A673 (cell line): ENCODE measurements around the gene KLHL10. TPM values are rescaled to one million over a fixed set of nuclear protein-coding genes. Genes with fewer than 3 reads are reported as not detected.

Experiments used
- BruUV-seq: library from RNA; stranded (reverse); fragments of 400-500 nt; replicated peaks from 2 replicates; lab custom pipeline; 2021; lab: Mats Ljungman, UMichigan
- CTCF ChIA-PET: fragments of 300-600 bp; sonication (Branson Sonifier 250); formaldehyde crosslinking; loops from one replicate; lab custom pipeline; 2022; ENCODE audit warnings: antibody characterized with exemption; lab: Charles Lee
- POLR2A ChIA-PET: fragments of 300-600 bp; sonication (Branson Sonifier 250); formaldehyde crosslinking; loops from one replicate; lab custom pipeline; 2022; ENCODE audit warnings: antibody characterized with exemption; ENCODE audit not compliant: low non-redundant PET; lab: Charles Lee
- DNase-seq: peaks from one replicate; pipeline ENCODE4 v3.0.0-alpha.2; 2015; ENCODE audit warnings: low spot score
- H3K27ac ChIP-seq: fragments of 200-600 bp; sonication (generic); 2 replicates; pipeline ENCODE4 v1.5.1; 2016; ENCODE audit warnings: mixed run types, low read depth, mild to moderate bottlenecking, mixed read lengths, antibody characterized with exemption, low read length; ENCODE audit not compliant: poor library complexity, severe bottlenecking
- H3K27me3 ChIP-seq: fragments of 200-600 bp; sonication (generic); replicated peaks from 2 replicates; pipeline ENCODE4 v1.6.1; 2017; ENCODE audit warnings: mixed run types, low read depth, mild to moderate bottlenecking, mixed read lengths, antibody characterized with exemption, low read length; ENCODE audit not compliant: insufficient read depth, poor library complexity
- H3K36me3 ChIP-seq: fragments of 200-600 bp; sonication (generic); 2 replicates; pipeline ENCODE4 v1.6.1; 2016; ENCODE audit warnings: mixed run types, mild to moderate bottlenecking, mixed read lengths, antibody characterized with exemption, low read length; ENCODE audit not compliant: insufficient read depth, poor library complexity, severe bottlenecking
- H3K4me1 ChIP-seq: fragments of 200-600 bp; sonication (generic); 2 replicates; pipeline ENCODE4 v1.6.1; 2017; ENCODE audit warnings: mixed run types, mild to moderate bottlenecking, mixed read lengths, antibody characterized with exemption, low read length; ENCODE audit not compliant: insufficient read depth, poor library complexity, severe bottlenecking
- H3K4me3 ChIP-seq: fragments of 200-600 bp; sonication (generic); 2 replicates; pipeline ENCODE4 v1.5.1; 2016; ENCODE audit warnings: low read depth, mixed run types, mild to moderate bottlenecking, mixed read lengths, low read length; ENCODE audit not compliant: poor library complexity, severe bottlenecking
- H3K9me3 ChIP-seq: fragments of 200-600 bp; sonication (generic); 2 replicates; pipeline ENCODE4 v1.6.1; 2016; ENCODE audit warnings: mixed run types, low read depth, mild to moderate bottlenecking, mixed read lengths, antibody characterized with exemption, low read length; ENCODE audit not compliant: poor library complexity, severe bottlenecking
- CTCF ChIP-seq: fragments of 300-800, 200-600 bp; sonication (generic); conservative IDR thresholded peaks from 2 replicates; pipeline ENCODE4 v1.5.1; 2017; ENCODE audit warnings: low read depth, mild to moderate bottlenecking, antibody characterized with exemption, low read length, moderate library complexity, mixed read lengths
- EZH2 ChIP-seq: fragments of 200-600 bp; sonication (generic); IDR thresholded peaks from 2 replicates; pipeline ENCODE4 v1.6.1; 2017; ENCODE audit warnings: borderline replicate concordance, low read depth, mild to moderate bottlenecking, mixed read lengths, antibody characterized with exemption, low read length; ENCODE audit not compliant: poor library complexity, severe bottlenecking
- intact Hi-C: fragments of 100-400 bp; cut with micrococcal nuclease; formaldehyde crosslinking; loops from one replicate; pipeline ENCODE4 v1.10.0; 2022; ENCODE audit not compliant: unreplicated experiment
- total RNA-seq: library from RNA; stranded (reverse); gene quantifications from 2 replicates; pipeline ENCODE4 v1.2.3, GENCODE V29; 2021

Gene KLHL10
- total RNA-seq, 1 experiment from 2014 or later: not detected

- intact Hi-C loops: no loop called here
- H3K27ac ChIP-seq: no peak overlapping the region
- TSS peak; percentile 67 for BruUV-seq
- no peaks in the 10 kb centered on the region for H3K36me3 ChIP-seq
- CTCF ChIA-PET: no interaction called here
- H3K27me3 ChIP-seq: no peaks in the 10 kb centered on the region
- POLR2A ChIA-PET: no interaction called here
- no peak for DNase-seq
- H3K9me3 ChIP-seq: no peaks in the 10 kb centered on the region
- TF ChIP-seq EZH2: no peak
- no peak for TF ChIP-seq CTCF
- no peaks in the 10 kb centered on the region for H3K4me1 ChIP-seq
- peak overlapping the region; percentile 56 for H3K4me3 ChIP-seq
Measured at GRCh38 chr17:41813699-41814124, 23.9 kb upstream of the KLHL10 start.

GRCh38 chr17:41814195-41814594, 23.4 kb upstream of the KLHL10 start:
- Histone ChIP-seq H3K36me3 (no peaks in the 10 kb centered on the region), H3K27me3 (no peaks in the 10 kb centered on the region), H3K4me1 (no peaks in the 10 kb centered on the region), H3K4me3 (no peak overlapping the region), H3K9me3 (no peaks in the 10 kb centered on the region), H3K27ac (no peak overlapping the region)
- no peak for TF ChIP-seq CTCF
- no peak for TF ChIP-seq EZH2
- intact Hi-C loops: no loop called here
- no peak for DNase-seq
- POLR2A ChIA-PET: no interaction called here
- CTCF ChIA-PET: no interaction called here
- no TSS peak for BruUV-seq

GRCh38 chr17:41816637-41817320, 20.8 kb upstream of the KLHL10 start:
- H3K9me3 ChIP-seq: no peaks in the 10 kb centered on the region
- no peaks in the 10 kb centered on the region for H3K27me3 ChIP-seq
- BruUV-seq: no TSS peak
- H3K36me3 ChIP-seq: no peaks in the 10 kb centered on the region
- TF ChIP-seq CTCF: no peak
- no peak for TF ChIP-seq EZH2
- H3K4me1 ChIP-seq: no peaks in the 10 kb centered on the region
- ChIA-PET CTCF (no interaction called here), POLR2A (no interaction called here)
- H3K4me3 ChIP-seq: no peak overlapping the region
- intact Hi-C loops: no loop called here
- no peak overlapping the region for H3K27ac ChIP-seq
- DNase-seq: no peak
